Amniotic epithelial cell (primary cell): ENCODE results near the gene PTP4A1.
"Not testable (repeated sequence)": the region's sequence is repeated elsewhere in the genome, so short reads cannot be mapped to it uniquely, and the experiment has no call there.

ENCODE experiments used
- DNase-seq: peaks from one replicate; pipeline ENCODE4 v3.0.0-alpha.2; 2010; ENCODE audit warnings: low read depth

PTP4A1 gene

GRCh38 chr6:63582579-63583231, 10.4 kb downstream of the PTP4A1 start:
- DNase-seq = no peak

GRCh38 chr6:63584125-63584514, 11.8 kb downstream of the PTP4A1 start:
- DNase-seq = no peak

DNA sequence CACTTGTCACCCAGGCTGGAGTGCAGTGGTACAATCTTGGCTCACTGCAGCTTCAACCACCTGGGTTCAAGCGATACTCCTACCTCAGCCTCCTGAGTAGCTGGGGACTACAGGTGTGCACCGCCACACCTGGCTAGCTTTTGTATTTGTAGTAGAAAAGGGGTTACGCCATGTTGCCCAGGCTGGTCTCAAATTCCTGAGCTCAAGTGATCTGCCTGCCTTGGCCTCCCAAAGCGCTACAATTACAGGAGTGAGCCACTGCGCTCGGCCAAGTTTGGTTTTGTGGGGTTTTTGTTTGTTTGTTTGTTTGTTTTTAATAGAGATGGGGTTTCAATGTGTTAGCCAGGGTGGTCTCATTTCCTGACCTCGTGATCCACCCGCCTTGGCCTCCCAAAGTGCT, 12.3 kb downstream of the PTP4A1 start:
- DNase-seq = no peak

DNA sequence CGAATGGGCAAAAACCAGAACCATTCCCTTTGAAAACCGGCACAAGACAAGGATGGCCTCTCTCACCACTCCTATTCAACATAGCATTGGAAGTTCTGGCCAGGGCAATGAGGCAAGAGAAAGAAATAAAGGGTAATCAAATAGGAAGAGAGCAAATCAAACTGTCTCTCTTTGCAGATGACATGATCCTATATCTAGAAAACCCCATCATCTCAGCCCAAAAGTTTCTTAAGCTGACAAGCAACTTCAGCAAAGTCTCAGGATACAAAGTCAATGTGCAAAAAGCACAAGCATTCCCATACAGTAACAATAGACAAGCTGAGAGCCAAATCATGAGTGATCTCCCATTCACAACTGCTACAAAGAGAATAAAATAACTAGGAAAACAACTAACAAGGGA, 13.4 kb downstream of the PTP4A1 start:
- not testable (repeated sequence) for DNase-seq

DNA sequence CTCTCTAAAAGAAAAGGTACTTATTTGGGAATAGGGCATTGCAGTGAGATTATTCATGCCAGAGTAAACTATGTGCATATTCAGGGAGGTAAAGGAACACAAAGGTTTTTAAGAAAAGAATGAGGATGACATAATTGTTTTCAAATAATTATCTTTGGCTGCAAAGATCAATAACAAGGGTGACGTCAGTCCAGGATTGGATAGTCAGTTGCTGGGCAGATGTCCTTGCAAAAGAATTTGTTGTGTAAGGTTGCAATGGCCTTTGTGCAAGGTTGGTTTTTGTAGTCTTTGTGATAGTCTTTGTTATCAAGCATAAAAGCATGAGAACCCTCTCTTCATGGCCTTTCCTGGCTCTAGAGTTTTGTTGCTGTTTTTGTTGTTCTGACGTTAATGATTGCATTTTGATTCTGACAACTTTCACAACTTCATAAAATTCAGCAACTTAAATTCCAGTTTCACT, 17.7 kb downstream of the PTP4A1 start:
- no peak for DNase-seq

DNA sequence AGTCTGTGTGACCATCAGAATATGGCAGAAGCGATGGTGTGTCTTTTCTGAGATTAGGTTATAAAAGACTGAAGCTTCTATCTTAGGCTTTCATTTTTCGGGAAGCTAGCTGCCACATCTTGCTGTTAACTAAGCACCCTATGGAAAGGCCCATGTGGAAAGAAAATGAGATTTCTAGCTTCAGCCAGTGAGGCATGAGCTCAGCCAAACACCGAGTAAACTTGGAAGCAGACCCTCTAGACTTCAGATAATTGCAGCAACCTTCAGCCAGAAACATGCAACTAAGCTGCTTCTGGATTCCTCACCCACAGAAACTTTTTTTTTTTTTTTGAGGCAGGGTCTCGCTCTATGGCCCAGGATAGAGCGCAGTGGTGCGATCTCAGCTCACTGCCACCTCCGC, 20.6 kb downstream of the PTP4A1 start:
- DNase-seq = no peak

- DNase-seq = peak; percentile 15
These were observed 25.1 kb downstream of the PTP4A1 start for GRCh38 chr6:63597141-63598048.

- peak; percentile 39 for DNase-seq
These were observed 26.1 kb downstream of the PTP4A1 start for GRCh38 chr6:63598049-63599036.

- no peak for DNase-seq
These were observed 27.0 kb downstream of the PTP4A1 start for GRCh38 chr6:63599243-63599642.

- DNase-seq = no peak
These were observed 27.9 kb downstream of the PTP4A1 start for GRCh38 chr6:63600136-63600535.

DNA sequence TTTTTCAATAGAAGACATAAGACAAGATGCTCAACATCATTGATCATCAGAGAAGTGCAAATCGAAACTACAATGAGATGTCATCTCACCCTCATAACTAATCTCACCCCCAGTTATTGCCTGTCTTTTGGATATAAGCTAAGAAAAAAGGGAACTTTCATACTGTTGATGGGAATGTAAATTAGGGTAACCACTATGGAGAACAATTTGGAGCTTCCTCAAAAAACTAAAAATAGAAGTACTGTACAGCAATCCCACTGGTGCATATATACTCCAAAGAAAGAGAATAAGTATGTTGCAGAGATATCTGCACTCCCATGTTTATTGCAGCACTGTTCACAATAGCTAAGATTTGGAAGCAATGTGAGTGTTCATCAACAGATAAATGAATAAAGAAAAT, 37.0 kb downstream of the PTP4A1 start:
- DNase-seq = no peak

DNA sequence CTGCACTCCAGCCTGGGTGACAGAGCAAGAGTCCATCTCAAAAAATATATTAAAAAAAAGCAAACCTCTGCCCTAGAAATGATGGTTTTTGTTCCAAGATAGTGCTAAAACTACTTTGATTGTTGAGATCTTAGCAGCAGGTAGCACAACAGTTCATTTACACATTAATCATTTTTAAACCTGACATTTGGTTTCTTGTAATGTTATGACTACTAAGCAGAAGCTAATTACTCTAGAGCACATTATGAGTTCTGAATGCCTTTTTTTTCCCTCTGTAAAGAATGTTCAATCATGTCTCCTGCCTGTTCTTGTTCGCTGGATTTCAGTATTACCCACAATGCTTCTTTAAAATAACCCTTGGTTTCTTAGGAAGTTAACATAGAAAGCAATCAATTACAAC, 38.7 kb downstream of the PTP4A1 start:
- DNase-seq = no peak

GRCh38 chr6:63611560-63611959, 39.3 kb downstream of the PTP4A1 start:
- no peak for DNase-seq

GRCh38 chr6:63615590-63615989, 43.3 kb downstream of the PTP4A1 start:
- no peak for DNase-seq
